ENCODE measurements around the gene MYH15.

GRCh38 chr3:108346301-108347227, 163.8 kb downstream of the MYH15 start:
- TF ChIP-seq, protein P1, sequence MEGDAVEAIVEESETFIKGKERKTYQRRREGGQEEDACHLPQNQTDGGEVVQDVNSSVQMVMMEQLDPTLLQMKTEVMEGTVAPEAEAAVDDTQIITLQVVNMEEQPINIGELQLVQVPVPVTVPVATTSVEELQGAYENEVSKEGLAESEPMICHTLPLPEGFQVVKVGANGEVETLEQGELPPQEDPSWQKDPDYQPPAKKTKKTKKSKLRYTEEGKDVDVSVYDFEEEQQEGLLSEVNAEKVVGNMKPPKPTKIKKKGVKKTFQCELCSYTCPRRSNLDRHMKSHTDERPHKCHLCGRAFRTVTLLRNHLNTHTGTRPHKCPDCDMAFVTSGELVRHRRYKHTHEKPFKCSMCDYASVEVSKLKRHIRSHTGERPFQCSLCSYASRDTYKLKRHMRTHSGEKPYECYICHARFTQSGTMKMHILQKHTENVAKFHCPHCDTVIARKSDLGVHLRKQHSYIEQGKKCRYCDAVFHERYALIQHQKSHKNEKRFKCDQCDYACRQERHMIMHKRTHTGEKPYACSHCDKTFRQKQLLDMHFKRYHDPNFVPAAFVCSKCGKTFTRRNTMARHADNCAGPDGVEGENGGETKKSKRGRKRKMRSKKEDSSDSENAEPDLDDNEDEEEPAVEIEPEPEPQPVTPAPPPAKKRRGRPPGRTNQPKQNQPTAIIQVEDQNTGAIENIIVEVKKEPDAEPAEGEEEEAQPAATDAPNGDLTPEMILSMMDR (IDR thresholded peaks at IDR 0.05) = no peak
- no peak for TF ChIP-seq POLR2A (IDR thresholded peaks at IDR 0.05)

Data from thyroid gland (tissue), 4 donors.